Thoracic aorta (tissue), 2 donors: ENCODE results near the gene PTCH2. TPM values are rescaled to one million over a fixed set of nuclear protein-coding genes. Genes with fewer than 3 reads are reported as not detected.
"Not testable (repeated sequence)": the region's sequence is repeated elsewhere in the genome, so short reads cannot be mapped to it uniquely, and the experiment has no call there.

Experiments
- ATAC-seq: fragments of 150-250 bp; one replicate; pipeline ENCODE4 v1.8.0; 2017; ENCODE audit warnings: low read depth; ENCODE audit not compliant: insufficient number of reproducible peaks, low FRiP score
- DNase-seq: peaks from one replicate; pipeline ENCODE4 v3.0.0-alpha.2; 2020; ENCODE audit warnings: low spot score
- H3K27ac ChIP-seq, 2 donors: fragments of 200-600 bp; sonication (generic); 1 replicate in 1 of 2; 2 replicates in 1 of 2; pipeline ENCODE4 v1.5.1; 2016; ENCODE audit warnings: mild to moderate bottlenecking in 2 of 2, moderate library complexity in 2 of 2
- H3K27me3 ChIP-seq: fragments of 200-600 bp; sonication (generic); replicated peaks from 2 replicates; pipeline ENCODE4 v1.6.0; 2016; ENCODE audit warnings: mild to moderate bottlenecking; ENCODE audit not compliant: insufficient read depth
- H3K36me3 ChIP-seq: fragments of 200-600 bp; sonication (generic); one replicate; pipeline ENCODE4 v1.5.1; 2016
- H3K4me1 ChIP-seq, 2 donors: fragments of 200-600 bp; sonication (generic); 1 replicate in 1 of 2; 2 replicates in 1 of 2; pipeline versions ENCODE4 v1.5.1 to v1.6.0; 2016; ENCODE audit warnings: low read depth in 2 of 2, mild to moderate bottlenecking in 1 of 2; ENCODE audit not compliant: control insufficient read depth in 1 of 2
- H3K4me3 ChIP-seq: fragments of 200-600 bp; sonication (generic); 2 replicates; pipeline ENCODE4 v1.5.1; 2016; ENCODE audit warnings: mild to moderate bottlenecking
- H3K9me3 ChIP-seq: fragments of 200-600 bp; sonication (generic); 2 replicates; pipeline ENCODE4 v1.5.1; 2016
- total RNA-seq, 2 donors: library from RNA; depleted of rRNA; stranded (reverse); fragments of >200 nt; gene quantifications; one replicate each; pipeline versions ENCODE4 v1.1.0 to v1.2.3, GENCODE V29; 2016
- TF ChIP-seq, protein P1 (sequence below): fragments of 200-600 bp; sonication (generic); IDR thresholded peaks from one replicate; pipeline ENCODE4 v1.5.1; 2019; ENCODE audit warnings: antibody characterized with exemption

PTCH2 gene
- total RNA-seq, 2 donors from 2014 or later, result 0.95 to 1.3 TPM

DNA sequence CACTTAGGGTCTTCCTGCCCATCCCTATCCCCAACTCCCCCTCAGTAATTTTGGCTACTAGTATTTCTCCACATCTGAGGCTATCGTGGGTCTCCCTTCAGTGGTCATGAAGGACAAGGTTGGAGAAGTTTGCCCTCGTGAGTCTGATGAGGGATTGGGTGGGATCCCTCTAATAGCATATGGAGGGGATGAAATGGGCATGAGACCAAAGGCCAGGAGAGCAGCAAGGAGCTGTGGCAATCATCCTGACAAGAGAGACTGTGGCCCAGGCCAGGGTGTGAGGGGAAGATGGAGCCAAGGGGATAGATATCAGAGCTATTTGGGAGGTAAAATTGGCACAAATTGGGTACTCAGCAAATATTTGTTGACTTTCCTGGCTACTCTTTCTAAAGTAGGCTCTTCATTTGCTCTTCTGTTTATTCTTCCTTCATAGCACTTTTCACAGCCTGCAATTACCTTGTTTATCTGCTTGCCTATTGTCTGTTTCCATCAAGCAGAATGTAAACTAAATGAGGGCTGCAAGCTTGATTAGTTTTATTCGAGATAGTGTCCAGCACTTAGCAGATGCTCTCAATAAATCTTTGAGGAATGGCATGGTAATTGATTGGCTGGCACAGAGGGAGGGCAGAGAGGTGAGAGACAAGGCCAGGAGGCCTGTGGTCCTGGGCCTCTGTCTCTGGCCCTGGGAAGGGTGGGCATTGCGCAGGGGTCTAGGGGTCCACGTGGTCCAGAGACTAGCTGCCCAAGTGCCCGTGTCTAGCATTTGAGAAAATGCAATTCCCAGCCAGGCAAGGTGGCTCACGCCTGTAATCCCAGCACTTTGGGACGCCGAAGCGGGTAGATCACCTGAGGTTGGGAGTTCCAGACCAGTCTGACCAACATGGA is 44.3 kb downstream of the PTCH2 start:
- Histone ChIP-seq H3K4me1 (peaks cover 17 to 26% of the 10 kb centered on the region in 2 donors), H3K36me3 (peaks cover 12% of the 10 kb centered on the region), H3K9me3 (no peaks in the 10 kb centered on the region), H3K27ac (peak overlapping the region; percentile 97 to 99), H3K27me3 (no peaks in the 10 kb centered on the region), H3K4me3 (no peak overlapping the region)
- DNase-seq, result no peak
- no peak for ATAC-seq
- TF ChIP-seq, protein P1, sequence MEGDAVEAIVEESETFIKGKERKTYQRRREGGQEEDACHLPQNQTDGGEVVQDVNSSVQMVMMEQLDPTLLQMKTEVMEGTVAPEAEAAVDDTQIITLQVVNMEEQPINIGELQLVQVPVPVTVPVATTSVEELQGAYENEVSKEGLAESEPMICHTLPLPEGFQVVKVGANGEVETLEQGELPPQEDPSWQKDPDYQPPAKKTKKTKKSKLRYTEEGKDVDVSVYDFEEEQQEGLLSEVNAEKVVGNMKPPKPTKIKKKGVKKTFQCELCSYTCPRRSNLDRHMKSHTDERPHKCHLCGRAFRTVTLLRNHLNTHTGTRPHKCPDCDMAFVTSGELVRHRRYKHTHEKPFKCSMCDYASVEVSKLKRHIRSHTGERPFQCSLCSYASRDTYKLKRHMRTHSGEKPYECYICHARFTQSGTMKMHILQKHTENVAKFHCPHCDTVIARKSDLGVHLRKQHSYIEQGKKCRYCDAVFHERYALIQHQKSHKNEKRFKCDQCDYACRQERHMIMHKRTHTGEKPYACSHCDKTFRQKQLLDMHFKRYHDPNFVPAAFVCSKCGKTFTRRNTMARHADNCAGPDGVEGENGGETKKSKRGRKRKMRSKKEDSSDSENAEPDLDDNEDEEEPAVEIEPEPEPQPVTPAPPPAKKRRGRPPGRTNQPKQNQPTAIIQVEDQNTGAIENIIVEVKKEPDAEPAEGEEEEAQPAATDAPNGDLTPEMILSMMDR, result no peak

DNA sequence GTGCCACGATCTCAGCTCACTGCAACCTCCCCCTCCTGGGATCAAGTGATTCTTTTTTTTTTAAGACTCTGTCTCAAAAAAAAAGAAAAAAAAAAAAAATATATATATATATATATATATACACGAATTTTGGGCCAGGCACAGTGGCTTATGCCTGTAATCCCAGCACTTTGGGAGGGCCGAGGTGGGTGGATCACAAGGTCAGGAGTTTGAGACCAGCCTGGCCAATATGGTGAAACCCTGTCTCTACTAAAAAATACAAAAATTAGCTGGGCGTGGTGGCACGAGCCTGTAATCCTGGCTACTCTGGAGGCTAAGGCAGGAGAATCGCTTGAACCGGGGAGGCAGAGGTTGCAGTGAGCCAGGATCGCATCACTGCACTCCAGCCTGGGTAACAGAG is 45.2 kb downstream of the PTCH2 start:
- not testable (repeated sequence) for H3K4me3 ChIP-seq, ATAC-seq, DNase-seq, H3K36me3 ChIP-seq, H3K9me3 ChIP-seq, H3K27me3 ChIP-seq
- H3K4me1 ChIP-seq, result peaks cover 14 to 18% of the 10 kb centered on the region in 2 donors
- H3K27ac ChIP-seq, result peak overlapping the region; percentile 97 to 99

DNA sequence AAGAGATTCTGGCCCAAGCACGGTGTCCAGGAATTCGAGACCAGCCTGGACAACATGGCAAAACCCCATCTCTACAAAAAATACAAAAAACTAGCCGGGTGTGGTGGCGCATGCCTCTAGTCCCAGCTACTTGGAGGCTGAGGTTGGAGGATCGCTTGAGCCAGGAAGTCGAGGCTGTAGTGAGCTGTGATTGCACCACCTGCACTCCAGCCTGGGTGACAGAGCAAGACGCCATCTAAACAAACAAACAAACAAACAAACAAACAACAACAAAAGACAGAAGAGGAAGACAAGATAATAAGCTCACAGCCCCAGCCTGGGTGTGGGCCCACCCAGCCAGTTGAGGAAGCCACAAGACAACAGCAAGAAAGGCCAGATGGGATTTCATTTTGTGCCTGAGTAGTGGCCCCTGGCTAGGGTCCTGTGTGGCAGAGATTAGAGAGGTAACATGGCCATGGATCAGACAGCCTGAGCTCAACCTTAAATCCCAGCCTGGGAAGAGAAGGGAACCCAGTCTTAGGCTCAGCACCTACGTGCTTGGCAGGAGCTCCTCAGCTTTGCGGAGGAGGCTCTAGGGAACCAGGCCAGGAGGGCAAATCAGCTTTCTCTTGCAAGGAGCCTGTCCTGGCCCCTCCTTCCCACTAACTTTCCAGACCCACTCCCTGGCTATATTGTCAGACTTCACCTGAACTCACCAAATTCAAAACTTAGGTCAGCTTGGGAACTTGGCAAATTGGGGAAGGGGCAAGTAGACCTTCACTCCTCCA is 50.1 kb downstream of the PTCH2 start:
- Histone ChIP-seq H3K9me3 (no peaks in the 10 kb centered on the region), H3K27ac (peak overlapping the region in 1 of 2 donors; percentile 32), H3K4me3 (no peak overlapping the region), H3K4me1 (no peaks in the 10 kb centered on the region), H3K36me3 (no peaks in the 10 kb centered on the region), H3K27me3 (no peaks in the 10 kb centered on the region)
- no peak for ATAC-seq
- TF ChIP-seq, protein P1, result no peak
- no peak for DNase-seq

DNA sequence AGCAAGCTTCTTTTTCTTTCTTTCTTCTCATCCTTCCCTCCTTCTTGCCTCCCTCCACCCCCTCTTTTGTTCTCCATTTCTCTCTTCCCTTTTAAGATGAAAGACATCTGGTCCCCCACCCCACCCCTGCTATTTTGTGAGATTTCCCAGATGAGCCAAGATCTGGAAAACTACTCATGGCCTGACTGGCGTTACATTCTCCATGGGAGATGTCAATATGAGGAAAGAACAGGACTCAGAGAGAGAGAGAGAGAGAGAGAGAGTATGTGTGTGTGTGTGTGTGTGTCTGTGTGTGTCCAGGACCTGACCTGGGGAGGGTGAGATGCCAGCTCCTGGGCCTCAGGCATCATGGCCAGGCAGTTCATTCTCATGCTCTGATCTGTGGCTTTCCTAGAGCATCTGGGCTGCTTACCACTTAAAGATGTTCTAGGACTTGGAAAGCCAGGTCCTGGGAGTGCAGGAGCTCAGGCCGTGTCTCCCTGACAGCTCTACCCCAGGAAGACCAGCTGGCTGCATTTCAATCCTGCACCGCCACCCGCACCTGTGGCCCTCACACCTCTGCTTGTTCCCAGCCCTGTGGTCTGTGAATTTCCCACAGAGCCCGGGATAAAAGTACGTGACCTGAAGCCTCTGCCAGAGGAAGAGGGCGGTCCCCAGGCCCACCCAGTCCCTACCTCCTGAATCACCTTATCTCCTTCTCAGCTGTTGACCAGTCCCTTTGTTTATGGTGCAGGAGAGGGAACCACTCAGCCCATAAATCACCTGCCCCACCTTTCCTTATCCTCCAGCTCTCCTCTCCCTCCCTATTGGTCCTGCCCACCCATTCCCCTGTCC is 51.9 kb downstream of the PTCH2 start:
- no peak overlapping the region for H3K4me3 ChIP-seq
- no peaks in the 10 kb centered on the region for H3K27me3 ChIP-seq
- DNase-seq (no peak), ATAC-seq (no peak)
- H3K27ac ChIP-seq, result no peak overlapping the region
- no peaks in the 10 kb centered on the region for H3K9me3 ChIP-seq
- TF ChIP-seq, protein P1, result no peak
- H3K4me1 ChIP-seq, result peaks cover 0 to 7% of the 10 kb centered on the region in 2 donors
- H3K36me3 ChIP-seq, result no peaks in the 10 kb centered on the region

DNA sequence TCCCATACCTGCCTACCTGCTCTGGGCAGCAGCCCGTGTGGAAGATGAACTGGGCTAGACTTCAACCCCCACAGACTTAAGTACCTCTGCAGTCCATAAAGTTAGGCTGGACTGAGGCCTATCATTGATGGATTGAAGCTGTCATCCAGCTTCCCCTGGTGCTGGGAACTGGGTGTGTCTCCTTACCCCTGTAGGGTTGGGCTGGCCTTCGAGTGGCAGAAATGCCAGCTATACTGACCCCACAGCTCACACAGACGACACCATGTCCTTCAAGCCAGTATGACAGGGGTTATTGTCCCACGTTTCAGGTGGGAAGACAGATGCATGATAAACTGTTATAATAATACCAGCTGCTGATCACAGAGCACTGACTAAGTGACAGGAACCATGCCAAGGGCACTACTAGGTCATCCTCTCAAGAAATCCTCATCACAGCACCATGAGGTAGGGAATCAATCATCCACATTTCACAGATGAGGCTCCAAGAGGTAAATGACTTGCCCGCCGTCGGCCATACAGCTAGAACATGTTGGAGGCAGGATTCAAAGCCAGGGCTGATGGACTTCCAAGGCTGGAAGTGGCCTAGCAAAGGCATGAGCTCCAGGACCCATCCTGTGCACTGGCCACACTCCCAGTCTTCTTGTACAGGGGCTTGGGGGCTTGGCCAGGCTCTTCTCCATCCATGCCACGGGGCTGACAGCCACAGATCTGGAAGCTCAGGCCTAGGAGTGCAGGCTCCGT is 54.8 kb downstream of the PTCH2 start, which contains the start of gene BEST4:
BEST4 (minus strand) TSS at position 51 of the 741 bp plus-strand sequence. CDS start 465 bp downstream, outside the sequence.
- peaks cover 12 to 30% of the 10 kb centered on the region in 2 donors for H3K4me1 ChIP-seq
- TF ChIP-seq, protein P1, result no peak
- H3K9me3 ChIP-seq, result no peaks in the 10 kb centered on the region
- ATAC-seq (no peak), DNase-seq (no peak)
- H3K36me3 ChIP-seq, result no peaks in the 10 kb centered on the region
- no peak within 1 kb of the TSS for H3K4me3 ChIP-seq
- H3K27me3 ChIP-seq, result no peaks in the 10 kb centered on the region
- peak within 1 kb of the TSS in 1 of 2 donors; percentile 82 for H3K27ac ChIP-seq
